OCI-LY1 (cell line): ENCODE measurements around the gene BMPR1A.

Experiments used
- H2AFZ ChIP-seq: fragments of 200-600 bp; sonication (generic), shearing (Covaris generic); 2 replicates; pipeline ENCODE4 v1.6.0; 2014; ENCODE audit warnings: antibody characterized with exemption, mild to moderate bottlenecking, low read length
- H3F3A ChIP-seq: fragments of 200-600 bp; sonication (generic), shearing (Covaris generic); 2 replicates; pipeline ENCODE4 v1.6.0; 2014; ENCODE audit warnings: mild to moderate bottlenecking, antibody characterized with exemption, low read length, moderate library complexity; ENCODE audit not compliant: insufficient read depth
- H3K27ac ChIP-seq: fragments of 200-600 bp; sonication (generic); 2 replicates; pipeline ENCODE4 v1.5.1; 2014; ENCODE audit warnings: low read length, mixed run types, mild to moderate bottlenecking, low read depth; ENCODE audit not compliant: poor library complexity, severe bottlenecking
- H3K27me3 ChIP-seq: fragments of 200-600 bp; sonication (generic); 2 replicates; pipeline ENCODE4 v1.6.0; 2014; ENCODE audit warnings: antibody characterized with exemption, mild to moderate bottlenecking, low read length, moderate library complexity; ENCODE audit not compliant: insufficient read depth
- H3K36me3 ChIP-seq: fragments of 200-600 bp; sonication (generic); 2 replicates; pipeline ENCODE4 v1.6.1; 2014; ENCODE audit warnings: mild to moderate bottlenecking, antibody characterized with exemption, low read length, moderate library complexity, mixed read lengths; ENCODE audit not compliant: insufficient read depth
- H3K4me1 ChIP-seq: fragments of 200-600 bp; sonication (generic); 2 replicates; pipeline ENCODE4 v1.5.1; 2014; ENCODE audit warnings: mild to moderate bottlenecking, low read length, moderate library complexity; ENCODE audit not compliant: insufficient read depth, severe bottlenecking
- H3K4me2 ChIP-seq: fragments of 200-600 bp; sonication (generic), shearing (Covaris generic); 2 replicates; pipeline ENCODE4 v1.6.1; 2014; ENCODE audit warnings: low read length
- H3K4me3 ChIP-seq: fragments of 200-600 bp; sonication (generic); 2 replicates; pipeline ENCODE4 v1.5.1; 2014; ENCODE audit warnings: low read length, low read depth, mild to moderate bottlenecking, mixed read lengths; ENCODE audit not compliant: poor library complexity, severe bottlenecking
- H3K79me2 ChIP-seq: fragments of 200-600 bp; shearing (Covaris generic); 2 replicates; pipeline ENCODE4 v1.6.1; 2016; ENCODE audit warnings: mixed run types, low read length, mixed read lengths; ENCODE audit not compliant: insufficient read depth
- H3K9ac ChIP-seq: fragments of 200-600 bp; sonication (generic), shearing (Covaris generic); 2 replicates; pipeline ENCODE4 v1.6.1; 2014; ENCODE audit warnings: mild to moderate bottlenecking, low read length, mixed read lengths
- H3K9me2 ChIP-seq: fragments of 200-600 bp; sonication (generic), shearing (Covaris generic); 2 replicates; pipeline ENCODE4 v1.6.1; 2014; ENCODE audit warnings: low read depth, mild to moderate bottlenecking, low read length, mixed read lengths
- H3K9me3 ChIP-seq: fragments of 200-600 bp; shearing (Covaris generic); 2 replicates; pipeline ENCODE4 v1.6.1; 2014; ENCODE audit warnings: low read length, mixed read lengths
- H4K20me1 ChIP-seq: fragments of 200-600 bp; sonication (generic), shearing (Covaris generic); 2 replicates; pipeline ENCODE4 v1.6.0; 2016; ENCODE audit warnings: mild to moderate bottlenecking, low read length; ENCODE audit not compliant: insufficient read depth
- EZH2 ChIP-seq: fragments of 200-600 bp; sonication (generic), shearing (Covaris generic); IDR thresholded peaks from 2 replicates; pipeline ENCODE4 v1.8.0; 2017; ENCODE audit warnings: borderline replicate concordance, mixed run types, mild to moderate bottlenecking, antibody characterized with exemption, low read length, moderate library complexity, mixed read lengths
- TF ChIP-seq, protein P1 (sequence below): fragments of 200-600 bp; sonication (generic), shearing (Covaris generic); IDR thresholded peaks from 2 replicates; pipeline ENCODE4 v1.5.1; 2017; ENCODE audit warnings: mild to moderate bottlenecking, antibody characterized with exemption, low read length, moderate library complexity, mixed read lengths

Gene BMPR1A

DNA sequence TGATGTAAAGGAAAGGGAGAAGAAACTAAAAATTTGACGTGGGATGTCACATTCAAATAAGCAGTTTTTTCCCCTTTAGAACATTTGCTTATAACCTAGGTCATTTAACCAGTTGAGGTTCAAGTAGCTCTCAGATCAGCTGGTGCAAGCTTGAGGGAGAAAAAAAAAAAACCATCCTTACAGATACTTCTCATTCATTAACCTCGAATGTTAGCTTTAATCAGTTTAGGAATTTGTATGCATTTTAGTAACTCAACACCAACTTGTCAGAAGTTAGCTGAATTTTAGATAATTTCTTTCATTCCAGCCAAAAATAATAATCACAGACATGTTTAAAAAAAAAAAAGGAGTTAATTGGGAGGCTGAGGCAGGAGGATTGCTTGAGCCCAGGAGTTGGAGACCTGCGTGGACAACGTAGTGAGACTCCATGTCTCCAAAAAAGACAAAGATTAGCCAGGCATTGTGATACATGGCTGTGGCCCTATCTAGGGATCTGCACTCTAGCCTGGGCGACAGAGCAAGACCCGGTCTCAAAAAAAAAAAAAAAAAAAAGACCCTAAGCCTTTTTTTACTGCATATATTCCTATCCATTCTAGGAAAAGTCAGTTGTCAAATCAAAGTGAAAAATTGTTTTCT, 46.2 kb downstream of the BMPR1A start:
- Histone ChIP-seq H3K27me3 (no peaks in the 10 kb centered on the region), H3K4me1 (peaks cover 8% of the 10 kb centered on the region), H3K36me3 (no peaks in the 10 kb centered on the region), H4K20me1 (no peaks in the 10 kb centered on the region), H3K9me2 (no peaks in the 10 kb centered on the region), H3K27ac (no peak overlapping the region), H3F3A (no peaks in the 10 kb centered on the region), H2AFZ (no peak overlapping the region), H3K79me2 (no peaks in the 10 kb centered on the region), H3K4me3 (no peak overlapping the region), H3K4me2 (no peak overlapping the region), H3K9ac (no peak overlapping the region), H3K9me3 (no peaks in the 10 kb centered on the region)
- TF ChIP-seq, protein P1, sequence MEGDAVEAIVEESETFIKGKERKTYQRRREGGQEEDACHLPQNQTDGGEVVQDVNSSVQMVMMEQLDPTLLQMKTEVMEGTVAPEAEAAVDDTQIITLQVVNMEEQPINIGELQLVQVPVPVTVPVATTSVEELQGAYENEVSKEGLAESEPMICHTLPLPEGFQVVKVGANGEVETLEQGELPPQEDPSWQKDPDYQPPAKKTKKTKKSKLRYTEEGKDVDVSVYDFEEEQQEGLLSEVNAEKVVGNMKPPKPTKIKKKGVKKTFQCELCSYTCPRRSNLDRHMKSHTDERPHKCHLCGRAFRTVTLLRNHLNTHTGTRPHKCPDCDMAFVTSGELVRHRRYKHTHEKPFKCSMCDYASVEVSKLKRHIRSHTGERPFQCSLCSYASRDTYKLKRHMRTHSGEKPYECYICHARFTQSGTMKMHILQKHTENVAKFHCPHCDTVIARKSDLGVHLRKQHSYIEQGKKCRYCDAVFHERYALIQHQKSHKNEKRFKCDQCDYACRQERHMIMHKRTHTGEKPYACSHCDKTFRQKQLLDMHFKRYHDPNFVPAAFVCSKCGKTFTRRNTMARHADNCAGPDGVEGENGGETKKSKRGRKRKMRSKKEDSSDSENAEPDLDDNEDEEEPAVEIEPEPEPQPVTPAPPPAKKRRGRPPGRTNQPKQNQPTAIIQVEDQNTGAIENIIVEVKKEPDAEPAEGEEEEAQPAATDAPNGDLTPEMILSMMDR = no peak

DNA sequence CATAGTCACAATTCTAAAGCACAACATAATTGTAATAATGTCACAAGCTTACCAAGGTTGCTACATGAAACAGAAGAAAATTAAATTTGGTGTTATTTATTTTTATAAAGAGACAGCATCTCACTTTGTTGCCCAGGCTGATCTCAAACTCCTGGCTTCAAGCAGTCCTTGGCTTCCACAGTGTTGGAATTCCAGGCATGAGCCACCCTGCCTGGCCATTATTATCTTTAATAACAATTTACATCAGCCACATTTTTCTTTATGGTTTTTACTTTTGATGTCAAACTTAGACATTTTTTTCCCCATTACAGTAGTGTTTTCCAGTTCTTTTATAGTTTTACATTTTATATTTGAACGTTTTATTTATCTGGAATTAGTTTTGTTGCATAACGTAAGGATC, 46.7 kb downstream of the BMPR1A start:
- no peak overlapping the region for H3K4me2 ChIP-seq
- H3K4me3 ChIP-seq = no peak overlapping the region
- peaks cover 8% of the 10 kb centered on the region for H3K4me1 ChIP-seq
- no peak overlapping the region for H3K27ac ChIP-seq
- no peak overlapping the region for H2AFZ ChIP-seq
- no peaks in the 10 kb centered on the region for H3K9me3 ChIP-seq
- no peak for TF ChIP-seq EZH2
- TF ChIP-seq, protein P1 = no peak
- no peaks in the 10 kb centered on the region for H4K20me1 ChIP-seq
- H3K27me3 ChIP-seq = no peaks in the 10 kb centered on the region
- H3F3A ChIP-seq = no peaks in the 10 kb centered on the region
- no peaks in the 10 kb centered on the region for H3K9me2 ChIP-seq
- no peaks in the 10 kb centered on the region for H3K36me3 ChIP-seq
- no peaks in the 10 kb centered on the region for H3K79me2 ChIP-seq
- no peak overlapping the region for H3K9ac ChIP-seq

DNA sequence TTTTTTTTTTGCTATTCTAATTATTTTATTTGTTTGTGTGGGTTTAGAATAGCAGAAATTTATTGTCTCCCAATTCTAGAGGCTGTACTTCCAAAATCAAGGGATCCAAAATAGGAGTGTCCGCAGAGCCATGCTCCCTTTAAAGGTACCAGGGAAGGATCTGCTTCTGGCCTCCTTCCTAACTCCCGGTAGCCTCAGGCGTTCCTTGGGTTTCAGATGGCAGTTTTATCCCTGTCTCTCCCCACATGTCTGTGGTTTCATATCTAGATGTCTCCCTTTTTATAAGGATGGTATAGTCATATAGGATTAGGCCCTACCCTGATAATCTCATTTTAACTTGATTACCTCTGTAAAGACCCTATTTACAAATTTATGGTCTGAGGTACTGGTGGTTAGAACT, 48.4 kb downstream of the BMPR1A start:
- no peaks in the 10 kb centered on the region for H4K20me1 ChIP-seq
- no peaks in the 10 kb centered on the region for H3K9me2 ChIP-seq
- H3K27ac ChIP-seq = no peak overlapping the region
- H3K9ac ChIP-seq = no peak overlapping the region
- H3K9me3 ChIP-seq = no peaks in the 10 kb centered on the region
- no peaks in the 10 kb centered on the region for H3K27me3 ChIP-seq
- H3K4me2 ChIP-seq = no peak overlapping the region
- no peak overlapping the region for H2AFZ ChIP-seq
- H3K4me3 ChIP-seq = no peak overlapping the region
- TF ChIP-seq, protein P1 = no peak
- TF ChIP-seq EZH2 = no peak
- no peaks in the 10 kb centered on the region for H3F3A ChIP-seq
- no peaks in the 10 kb centered on the region for H3K4me1 ChIP-seq
- H3K36me3 ChIP-seq = no peaks in the 10 kb centered on the region
- H3K79me2 ChIP-seq = no peaks in the 10 kb centered on the region
